ENCODE data around the gene CAMTA1.

CAMTA1 gene

DNA sequence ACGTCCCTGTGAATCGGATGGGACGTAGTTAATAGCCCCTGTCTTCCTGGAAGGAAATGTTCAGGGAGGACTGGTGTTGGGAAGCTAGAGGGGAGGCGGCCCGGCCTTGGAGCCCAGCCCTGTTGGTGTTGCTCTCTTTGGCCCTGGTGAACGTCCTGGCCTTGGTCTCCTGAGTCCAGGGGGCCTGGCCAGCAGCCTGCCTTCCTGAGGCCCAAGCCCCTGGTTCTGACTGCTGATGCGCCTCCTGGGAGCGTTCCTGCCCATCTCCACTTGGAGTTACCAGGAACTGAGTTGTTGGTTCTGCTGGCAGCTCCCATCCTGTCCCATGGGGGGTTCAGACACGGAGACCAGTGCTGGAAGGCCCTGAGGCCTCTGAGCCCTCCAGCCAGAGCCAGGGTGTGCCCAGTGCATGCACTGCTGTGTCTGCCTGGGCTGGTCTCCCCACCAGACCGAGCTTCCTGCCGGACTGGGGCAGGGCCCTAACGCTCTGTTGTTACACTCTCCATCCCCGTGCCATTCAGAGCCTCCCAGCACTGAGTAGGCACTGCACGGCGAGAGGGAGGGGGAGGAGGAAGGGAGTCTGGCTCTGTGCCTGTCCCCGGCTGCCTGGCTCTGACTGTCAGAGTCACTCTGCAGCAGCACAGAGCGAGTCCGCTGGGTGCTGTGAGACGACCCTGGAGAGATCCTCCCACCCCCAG, 603.4 kb downstream of the CAMTA1 start:
- peak overlapping the region; percentile 37 for H3K27ac ChIP-seq (ENCODE audit: low read depth, low read length)

DNA sequence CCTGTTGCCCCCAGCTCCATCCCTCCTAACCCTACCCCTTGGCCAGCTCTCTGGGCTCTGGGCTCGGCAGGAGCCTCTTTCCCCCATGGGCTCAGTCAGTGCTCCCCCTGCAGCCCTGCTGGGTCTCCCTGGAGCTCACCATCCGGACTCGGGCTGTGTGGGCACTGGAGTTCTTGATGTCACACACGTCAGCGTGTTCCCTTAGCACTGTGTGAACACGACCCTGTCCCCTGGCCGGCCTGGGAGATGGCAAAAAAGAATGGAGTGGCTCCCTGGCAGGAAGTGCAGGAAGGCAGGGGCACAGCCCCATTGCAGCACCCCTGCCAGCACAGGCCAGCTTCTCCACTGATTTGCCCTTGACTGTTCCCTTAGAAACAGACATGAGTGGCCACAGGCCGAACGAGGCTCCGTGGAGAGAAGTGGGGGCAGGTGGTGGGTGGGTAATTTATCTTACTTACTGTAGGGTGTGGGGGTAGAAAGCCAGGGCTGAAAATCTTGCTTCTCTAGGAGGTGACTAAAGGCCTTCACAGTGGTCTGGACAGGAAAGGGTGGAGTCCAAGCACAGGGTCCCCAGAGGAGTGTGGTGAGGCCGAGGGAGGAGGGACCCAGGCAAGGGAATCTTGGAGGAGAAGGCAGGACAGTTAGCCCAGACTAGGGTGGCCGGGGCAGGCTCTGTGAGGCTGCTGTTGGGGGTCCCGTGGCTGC, 604.1 kb downstream of the CAMTA1 start:
- H3K27ac ChIP-seq (ENCODE audit: low read depth, low read length): peak overlapping the region; percentile 37
- no peak overlapping the region for H3K4me3 ChIP-seq (ENCODE audit: low read depth in 1 of 5, low read length in 5 of 5)
- peaks cover 2 to 32% (median 25%) of the 10 kb centered on the region in 5 donors for H3K4me1 ChIP-seq (ENCODE audit: control insufficient read depth in 5 of 5, insufficient read depth in 5 of 5, low read length in 5 of 5)
- H3K36me3 ChIP-seq (ENCODE audit: control insufficient read depth in 5 of 5, insufficient read depth in 5 of 5, low read length in 5 of 5): no peaks in the 10 kb centered on the region
- no peak overlapping the region for H3K9ac ChIP-seq (ENCODE audit: low read length in 5 of 5)
- no peaks in the 10 kb centered on the region for H3K9me3 ChIP-seq (ENCODE audit: control insufficient read depth in 5 of 5, low read length in 5 of 5)
- H3K27me3 ChIP-seq (ENCODE audit: control insufficient read depth in 5 of 5, insufficient read depth in 4 of 5, low read length in 5 of 5): peaks cover 0 to 6% (median 0%) of the 10 kb centered on the region in 5 donors

More for the DNA sequence above, 603.4 kb downstream of the CAMTA1 start:
- peaks cover 0 to 6% (median 0%) of the 10 kb centered on the region in 5 donors for H3K27me3 ChIP-seq (ENCODE audit: control insufficient read depth in 5 of 5, insufficient read depth in 4 of 5, low read length in 5 of 5)
- no peaks in the 10 kb centered on the region for H3K9me3 ChIP-seq (ENCODE audit: control insufficient read depth in 5 of 5, low read length in 5 of 5)
- peaks cover 2 to 32% (median 25%) of the 10 kb centered on the region in 5 donors for H3K4me1 ChIP-seq (ENCODE audit: control insufficient read depth in 5 of 5, insufficient read depth in 5 of 5, low read length in 5 of 5)
- H3K4me3 ChIP-seq (ENCODE audit: low read depth in 1 of 5, low read length in 5 of 5): no peak overlapping the region
- H3K9ac ChIP-seq (ENCODE audit: low read length in 5 of 5): peak overlapping the region in 2 of 5 donors; percentile 21 to 38
- H3K36me3 ChIP-seq (ENCODE audit: control insufficient read depth in 5 of 5, insufficient read depth in 5 of 5, low read length in 5 of 5): no peaks in the 10 kb centered on the region

DNA sequence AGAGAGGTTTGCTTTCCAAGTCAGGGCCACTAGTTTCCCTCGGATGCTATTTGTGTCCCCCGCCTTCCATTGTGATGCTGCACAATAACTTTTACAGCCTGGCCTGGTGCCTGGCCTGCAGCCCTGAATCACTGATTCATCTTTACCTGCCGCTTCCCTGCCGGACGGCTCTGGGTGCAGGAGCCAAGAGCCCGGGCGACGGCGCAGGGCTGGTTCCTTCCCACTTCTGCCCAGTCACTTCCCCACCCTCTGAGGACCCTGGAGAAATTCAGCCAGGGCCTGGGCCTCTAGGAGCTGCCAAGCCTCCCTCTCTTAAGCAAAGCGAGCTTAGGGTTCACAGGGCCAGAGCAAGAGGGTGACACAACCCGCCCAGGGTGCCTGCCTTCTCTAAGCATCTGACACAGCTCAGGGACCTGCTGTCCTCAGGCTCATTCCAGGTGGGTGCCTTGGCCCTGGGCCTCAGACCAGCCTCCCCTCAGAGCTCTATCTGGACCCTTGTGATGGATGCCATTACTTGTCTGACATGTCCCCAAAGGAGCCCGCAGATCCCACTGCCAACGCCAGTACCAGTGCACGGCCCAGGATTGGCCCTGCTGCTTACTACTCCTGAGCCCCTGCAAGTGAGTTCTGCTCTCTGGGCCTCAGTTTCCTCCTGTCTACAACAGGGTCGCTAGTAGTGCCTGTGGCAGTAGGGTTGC, 604.8 kb downstream of the CAMTA1 start:
- H3K9ac ChIP-seq (ENCODE audit: low read length in 5 of 5): no peak overlapping the region
- no peak overlapping the region for H3K4me3 ChIP-seq (ENCODE audit: low read depth in 1 of 5, low read length in 5 of 5)
- H3K27me3 ChIP-seq (ENCODE audit: control insufficient read depth in 5 of 5, insufficient read depth in 4 of 5, low read length in 5 of 5): peaks cover 0 to 6% (median 0%) of the 10 kb centered on the region in 5 donors
- H3K27ac ChIP-seq (ENCODE audit: low read depth, low read length): peak overlapping the region; percentile 37
- H3K9me3 ChIP-seq (ENCODE audit: control insufficient read depth in 5 of 5, low read length in 5 of 5): peaks cover 0 to 4% (median under 1%) of the 10 kb centered on the region in 5 donors
- H3K36me3 ChIP-seq (ENCODE audit: control insufficient read depth in 5 of 5, insufficient read depth in 5 of 5, low read length in 5 of 5): no peaks in the 10 kb centered on the region
- H3K4me1 ChIP-seq (ENCODE audit: control insufficient read depth in 5 of 5, insufficient read depth in 5 of 5, low read length in 5 of 5): peaks cover 2 to 32% (median 25%) of the 10 kb centered on the region in 5 donors

DNA sequence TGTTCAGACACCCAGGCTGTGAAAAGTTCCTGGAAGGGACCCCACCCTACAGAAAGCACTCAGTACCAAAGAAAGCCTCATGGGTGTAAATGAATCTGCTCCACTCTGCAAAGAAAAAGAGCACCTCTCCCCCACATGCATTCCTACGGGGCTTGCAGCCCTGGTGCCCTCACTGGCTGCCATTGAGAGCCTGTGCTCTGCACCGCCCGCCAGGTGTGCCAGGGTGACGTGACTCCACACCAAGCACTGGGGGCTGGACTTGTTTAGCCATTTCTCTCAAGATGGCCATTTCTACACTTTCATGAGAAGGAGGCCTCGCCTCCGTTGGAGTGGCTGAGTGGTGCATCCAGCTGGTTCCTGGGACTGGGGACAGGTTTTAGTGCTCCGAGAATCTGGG, 605.3 kb downstream of the CAMTA1 start:
- H3K9me3 ChIP-seq (ENCODE audit: control insufficient read depth in 5 of 5, low read length in 5 of 5): peaks cover 0 to 9% (median 4%) of the 10 kb centered on the region in 5 donors
- H3K9ac ChIP-seq (ENCODE audit: low read length in 5 of 5): no peak overlapping the region

DNA sequence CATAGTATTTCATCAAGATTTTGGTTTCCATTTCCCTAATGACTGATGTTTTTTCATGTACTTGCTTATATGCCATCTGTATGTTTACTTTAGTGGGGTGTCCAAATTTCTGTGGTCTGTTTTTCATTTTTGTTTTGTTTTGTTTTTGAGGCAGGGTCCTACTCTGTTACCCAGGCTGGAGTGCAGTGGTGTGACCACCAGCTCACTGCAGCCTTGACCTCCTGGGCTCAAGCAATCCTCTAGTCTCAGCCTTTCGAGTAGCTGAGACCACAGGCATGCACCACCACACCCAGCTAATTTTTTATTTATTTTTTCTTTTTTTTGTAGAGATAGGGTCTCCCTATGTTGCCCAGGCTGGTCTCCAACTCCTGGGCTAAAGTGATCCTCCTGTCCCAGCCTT, 607.9 kb downstream of the CAMTA1 start:
- Histone ChIP-seq H3K4me1 (ENCODE audit: control insufficient read depth in 5 of 5, insufficient read depth in 5 of 5, low read length in 5 of 5) (peaks cover 2 to 23% (median 16%) of the 10 kb centered on the region in 5 donors), H3K4me3 (ENCODE audit: low read depth in 1 of 5, low read length in 5 of 5) (no peak overlapping the region), H3K27me3 (ENCODE audit: control insufficient read depth in 5 of 5, insufficient read depth in 4 of 5, low read length in 5 of 5) (peaks cover 0 to 2% (median 0%) of the 10 kb centered on the region in 5 donors)

More for the DNA sequence above, 605.3 kb downstream of the CAMTA1 start:
- H3K4me1 ChIP-seq (ENCODE audit: control insufficient read depth in 5 of 5, insufficient read depth in 5 of 5, low read length in 5 of 5): peaks cover 2 to 32% (median 25%) of the 10 kb centered on the region in 5 donors
- no peaks in the 10 kb centered on the region for H3K36me3 ChIP-seq (ENCODE audit: control insufficient read depth in 5 of 5, insufficient read depth in 5 of 5, low read length in 5 of 5)
- H3K4me3 ChIP-seq (ENCODE audit: low read depth in 1 of 5, low read length in 5 of 5): no peak overlapping the region
- H3K27me3 ChIP-seq (ENCODE audit: control insufficient read depth in 5 of 5, insufficient read depth in 4 of 5, low read length in 5 of 5): peaks cover 0 to 6% (median 0%) of the 10 kb centered on the region in 5 donors
- no peak overlapping the region for H3K27ac ChIP-seq (ENCODE audit: low read depth, low read length)

DNA sequence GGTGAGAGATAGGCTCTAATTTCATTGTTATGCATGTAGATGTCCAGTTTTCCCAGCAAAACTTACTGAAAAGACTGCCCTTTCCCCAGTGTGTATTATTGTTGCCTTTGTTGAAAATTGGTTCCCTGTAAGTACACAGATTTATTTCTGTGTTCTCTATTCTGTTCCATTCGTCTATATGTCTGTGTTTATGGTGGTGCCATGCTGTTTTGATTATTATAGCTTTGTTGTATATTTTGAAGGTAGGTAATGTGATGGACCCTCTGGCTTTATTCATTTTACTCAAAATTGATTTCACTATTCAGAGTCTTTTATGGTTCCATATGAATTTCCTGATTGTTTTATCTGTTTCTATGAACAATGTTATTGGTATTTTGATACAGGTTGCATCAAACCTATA, 610.0 kb downstream of the CAMTA1 start:
- Histone ChIP-seq H3K9ac (ENCODE audit: low read length in 5 of 5) (no peak overlapping the region), H3K4me1 (ENCODE audit: control insufficient read depth in 5 of 5, insufficient read depth in 5 of 5, low read length in 5 of 5) (peaks cover 0 to 2% (median 0%) of the 10 kb centered on the region in 5 donors), H3K4me3 (ENCODE audit: low read depth in 1 of 5, low read length in 5 of 5) (no peak overlapping the region), H3K36me3 (ENCODE audit: control insufficient read depth in 5 of 5, insufficient read depth in 5 of 5, low read length in 5 of 5) (no peaks in the 10 kb centered on the region), H3K27ac (ENCODE audit: low read depth, low read length) (no peak overlapping the region), H3K9me3 (ENCODE audit: control insufficient read depth in 5 of 5, low read length in 5 of 5) (peaks cover 5 to 22% (median 18%) of the 10 kb centered on the region in 5 donors), H3K27me3 (ENCODE audit: control insufficient read depth in 5 of 5, insufficient read depth in 4 of 5, low read length in 5 of 5) (no peaks in the 10 kb centered on the region)

More for the DNA sequence above, 607.9 kb downstream of the CAMTA1 start:
- Histone ChIP-seq H3K27ac (ENCODE audit: low read depth, low read length) (no peak overlapping the region), H3K36me3 (ENCODE audit: control insufficient read depth in 5 of 5, insufficient read depth in 5 of 5, low read length in 5 of 5) (no peaks in the 10 kb centered on the region), H3K9me3 (ENCODE audit: control insufficient read depth in 5 of 5, low read length in 5 of 5) (peaks cover 0 to 15% (median 12%) of the 10 kb centered on the region in 5 donors), H3K9ac (ENCODE audit: low read length in 5 of 5) (no peak overlapping the region)

DNA sequence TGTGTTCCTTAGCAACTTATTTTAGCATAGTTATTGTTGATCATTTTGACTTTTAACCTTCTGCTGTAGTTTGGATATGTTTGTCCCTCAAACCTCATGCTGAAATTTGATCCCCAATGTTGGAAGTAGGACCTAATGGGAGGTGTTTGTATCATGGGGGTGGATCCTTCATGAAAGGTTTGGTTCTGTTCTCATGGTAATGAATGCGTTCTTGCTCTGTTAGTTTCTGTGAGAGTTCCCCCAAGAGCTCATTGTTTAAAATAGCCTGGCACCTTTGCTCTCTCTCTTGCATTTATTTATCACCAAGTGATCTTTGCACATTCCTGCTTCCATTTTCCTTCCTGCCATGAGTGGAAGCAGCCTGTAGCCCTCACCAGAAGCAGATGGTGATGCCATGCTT, 613.7 kb downstream of the CAMTA1 start:
- peaks cover 5 to 22% (median 18%) of the 10 kb centered on the region in 5 donors for H3K9me3 ChIP-seq (ENCODE audit: control insufficient read depth in 5 of 5, low read length in 5 of 5)
- peaks cover 0 to 5% (median 0%) of the 10 kb centered on the region in 5 donors for H3K27me3 ChIP-seq (ENCODE audit: control insufficient read depth in 5 of 5, insufficient read depth in 4 of 5, low read length in 5 of 5)
- H3K4me1 ChIP-seq (ENCODE audit: control insufficient read depth in 5 of 5, insufficient read depth in 5 of 5, low read length in 5 of 5): no peaks in the 10 kb centered on the region
- H3K36me3 ChIP-seq (ENCODE audit: control insufficient read depth in 5 of 5, insufficient read depth in 5 of 5, low read length in 5 of 5): no peaks in the 10 kb centered on the region
- H3K9ac ChIP-seq (ENCODE audit: low read length in 5 of 5): no peak overlapping the region
- H3K27ac ChIP-seq (ENCODE audit: low read depth, low read length): no peak overlapping the region
- H3K4me3 ChIP-seq (ENCODE audit: low read depth in 1 of 5, low read length in 5 of 5): no peak overlapping the region

DNA sequence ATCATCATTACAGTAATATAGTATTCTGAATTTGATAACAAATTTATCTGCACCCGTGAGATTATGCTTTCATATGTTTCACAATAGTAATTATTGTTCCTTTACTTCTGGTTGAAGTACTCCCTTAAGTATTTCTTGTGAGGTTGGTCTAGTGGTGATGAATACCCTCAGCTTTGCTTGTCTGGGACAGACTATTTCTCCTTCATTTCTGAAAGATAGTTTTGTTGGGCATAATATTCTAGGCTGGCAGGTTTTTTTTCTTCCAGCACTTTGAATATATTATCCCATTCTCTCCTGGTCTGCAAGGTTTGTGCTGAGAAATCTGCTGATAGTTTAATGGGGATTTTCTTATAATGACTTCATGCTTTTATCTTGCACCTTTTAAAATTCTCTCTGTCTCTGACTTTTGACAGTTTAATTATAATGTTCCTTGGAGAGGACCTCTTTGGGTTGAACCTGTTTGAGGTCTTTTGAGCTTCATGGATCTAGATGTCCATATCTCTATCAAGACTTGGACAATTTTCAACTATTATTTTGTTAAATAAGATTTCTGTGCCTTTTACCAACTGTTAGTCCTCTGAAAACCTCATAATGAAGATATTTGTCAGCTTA, 614.4 kb downstream of the CAMTA1 start:
- no peak overlapping the region for H3K27ac ChIP-seq (ENCODE audit: low read depth, low read length)
- no peak overlapping the region for H3K4me3 ChIP-seq (ENCODE audit: low read depth in 1 of 5, low read length in 5 of 5)
- H3K9ac ChIP-seq (ENCODE audit: low read length in 5 of 5): no peak overlapping the region
- no peaks in the 10 kb centered on the region for H3K4me1 ChIP-seq (ENCODE audit: control insufficient read depth in 5 of 5, insufficient read depth in 5 of 5, low read length in 5 of 5)
- H3K9me3 ChIP-seq (ENCODE audit: control insufficient read depth in 5 of 5, low read length in 5 of 5): peaks cover 5 to 22% (median 18%) of the 10 kb centered on the region in 5 donors
- peaks cover 0 to 5% (median 0%) of the 10 kb centered on the region in 5 donors for H3K27me3 ChIP-seq (ENCODE audit: control insufficient read depth in 5 of 5, insufficient read depth in 4 of 5, low read length in 5 of 5)
- H3K36me3 ChIP-seq (ENCODE audit: control insufficient read depth in 5 of 5, insufficient read depth in 5 of 5, low read length in 5 of 5): no peaks in the 10 kb centered on the region

DNA sequence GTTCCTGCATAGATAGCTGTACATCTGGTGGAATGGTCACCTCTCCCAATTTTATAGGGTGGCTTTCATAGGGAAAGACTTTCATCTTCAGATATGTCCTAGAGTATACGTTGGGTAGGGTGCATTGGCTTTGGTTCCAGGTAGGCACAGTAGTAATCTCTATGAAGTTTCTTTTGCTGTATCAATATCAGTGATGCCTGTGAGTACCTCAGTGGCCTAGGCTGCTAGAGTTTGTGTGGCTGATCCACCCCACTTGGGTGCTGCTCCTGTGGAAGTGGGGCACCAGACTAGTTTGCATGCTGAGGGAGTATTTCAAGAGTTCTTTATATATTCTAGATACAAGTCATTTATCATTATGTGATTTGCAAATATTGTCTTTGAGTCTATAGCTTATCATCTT, 615.3 kb downstream of the CAMTA1 start:
- H3K9ac ChIP-seq (ENCODE audit: low read length in 5 of 5): no peak overlapping the region
- H3K27me3 ChIP-seq (ENCODE audit: control insufficient read depth in 5 of 5, insufficient read depth in 4 of 5, low read length in 5 of 5): peaks cover 0 to 5% (median 0%) of the 10 kb centered on the region in 5 donors
- H3K4me1 ChIP-seq (ENCODE audit: control insufficient read depth in 5 of 5, insufficient read depth in 5 of 5, low read length in 5 of 5): no peaks in the 10 kb centered on the region
- no peak overlapping the region for H3K27ac ChIP-seq (ENCODE audit: low read depth, low read length)
- H3K4me3 ChIP-seq (ENCODE audit: low read depth in 1 of 5, low read length in 5 of 5): no peak overlapping the region
- H3K36me3 ChIP-seq (ENCODE audit: control insufficient read depth in 5 of 5, insufficient read depth in 5 of 5, low read length in 5 of 5): no peaks in the 10 kb centered on the region
- H3K9me3 ChIP-seq (ENCODE audit: control insufficient read depth in 5 of 5, low read length in 5 of 5): peaks cover 4 to 17% (median 9%) of the 10 kb centered on the region in 5 donors

Data from subcutaneous abdominal adipose tissue (tissue), 5 donors.